ENCODE data around the gene PAQR6.

The PAQR6 gene

DNA sequence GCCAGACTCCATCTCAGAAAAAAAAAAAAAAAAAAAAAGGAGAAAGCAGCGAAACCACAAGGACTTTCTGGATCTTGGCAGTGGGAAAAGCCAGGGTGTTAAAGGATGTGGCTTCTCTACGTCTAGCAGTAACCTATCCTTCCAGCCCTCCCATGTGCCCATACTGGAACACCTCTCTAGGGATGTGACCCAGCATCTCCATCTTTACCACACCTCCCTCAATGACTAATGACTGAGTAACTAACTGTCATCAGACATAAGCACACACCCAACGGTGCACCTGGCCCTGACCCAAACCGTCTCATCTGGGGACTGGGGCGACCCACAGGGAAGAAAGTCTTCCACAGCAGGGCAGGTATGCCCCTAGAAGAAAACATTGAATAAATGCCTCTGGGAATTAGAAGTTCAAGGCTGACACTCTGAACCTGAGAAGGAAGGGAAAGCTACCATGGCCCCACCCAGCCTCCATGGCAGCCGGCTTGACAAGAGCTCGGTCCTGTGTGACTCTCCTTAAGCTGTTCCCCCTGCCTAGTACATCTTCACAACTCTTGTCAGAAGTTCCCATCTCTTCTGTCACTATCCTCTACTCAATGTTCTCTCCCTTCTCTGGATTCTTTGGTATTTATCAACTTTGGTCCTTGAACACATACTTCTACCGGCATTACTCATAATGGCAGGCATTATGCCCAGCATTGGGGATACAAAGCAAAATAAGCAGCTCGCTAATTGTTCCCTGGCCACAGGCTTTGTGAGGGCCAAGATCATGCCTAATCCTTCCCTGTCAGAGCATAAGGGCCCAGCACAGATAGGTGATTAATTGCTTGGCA lies 14.8 kb upstream of the PAQR6 start:
- DNase-seq, result no peak

DNA sequence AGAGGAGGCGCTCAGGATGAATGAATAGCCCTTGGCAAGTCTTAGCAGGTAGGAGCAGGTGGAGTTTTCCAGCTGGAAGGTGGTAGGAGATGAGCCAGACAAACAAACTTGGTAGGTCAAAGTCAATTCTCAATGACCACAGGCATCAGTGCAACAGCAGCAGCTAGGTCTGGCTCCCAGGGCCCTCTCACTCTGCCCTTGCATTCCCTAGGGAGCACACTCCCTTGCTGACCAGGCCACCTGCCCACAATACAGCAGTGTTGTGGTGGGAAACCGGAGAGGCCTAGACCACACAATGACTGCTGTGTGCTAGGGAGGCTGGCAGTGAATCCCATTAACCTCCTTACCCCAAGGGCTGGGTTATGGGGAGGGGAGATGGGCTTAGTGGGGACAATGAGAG lies 13.0 kb upstream of the PAQR6 start:
- DNase-seq, result no peak

DNA sequence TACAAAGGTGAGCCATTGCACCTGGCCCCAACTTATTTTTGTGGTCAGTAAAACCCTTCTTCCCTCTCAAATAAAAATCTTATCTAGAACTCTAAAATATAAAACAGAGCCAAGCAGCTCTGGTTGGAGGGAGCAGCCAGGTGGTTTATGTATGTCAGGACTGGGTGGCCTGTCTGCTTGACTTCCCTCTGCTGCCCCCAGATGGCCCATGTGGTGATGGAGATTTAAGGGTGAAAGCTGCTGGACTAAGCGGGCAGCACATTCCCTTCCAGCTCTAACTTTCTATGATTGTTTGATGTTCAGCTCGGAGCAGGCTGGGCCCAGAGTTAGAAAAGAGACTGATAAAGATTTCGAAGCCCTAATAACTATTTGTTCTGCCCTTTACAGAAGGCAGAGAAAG lies 11.9 kb upstream of the PAQR6 start:
- no peak for DNase-seq

DNA sequence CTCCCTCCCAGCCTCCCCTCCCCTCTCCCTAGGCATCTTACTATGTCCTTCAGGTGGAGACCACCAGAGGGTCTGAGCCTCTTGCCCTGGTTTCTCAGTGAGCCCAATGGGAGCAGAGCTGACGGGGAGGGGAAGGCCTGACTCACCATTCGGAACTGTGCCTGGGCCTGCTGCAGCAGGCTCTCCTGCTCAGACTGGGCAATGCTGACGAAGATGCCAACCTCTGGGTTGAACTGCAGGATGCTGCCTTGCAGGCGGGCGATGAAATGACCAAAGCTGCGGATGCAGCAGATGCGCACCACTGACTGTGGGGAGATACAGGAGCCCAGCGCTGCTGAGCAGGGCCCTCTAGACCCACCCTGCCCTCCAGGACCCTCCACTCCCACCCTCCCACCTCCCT lies 11.0 kb upstream of the PAQR6 start:
- no peak for DNase-seq

DNA sequence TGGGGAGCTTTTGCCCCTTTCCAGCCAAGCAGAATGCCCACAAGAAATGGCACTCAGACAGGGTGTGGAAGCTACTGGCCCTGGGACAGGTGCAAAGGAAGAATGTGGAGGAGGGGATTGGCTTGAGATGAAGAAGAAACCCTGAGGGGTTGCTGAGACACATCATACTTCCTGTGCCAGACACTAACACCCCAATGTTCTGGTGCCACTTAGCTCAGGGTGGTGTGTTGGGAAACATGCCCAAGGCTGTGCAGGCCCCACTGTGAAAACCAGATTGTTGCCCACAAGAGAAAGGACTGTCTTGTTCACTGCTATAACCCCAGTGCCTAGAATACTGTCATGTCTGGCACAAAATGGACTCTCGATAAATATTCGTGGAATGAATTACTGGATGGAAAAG lies 9.9 kb upstream of the PAQR6 start:
- no peak for DNase-seq

DNA sequence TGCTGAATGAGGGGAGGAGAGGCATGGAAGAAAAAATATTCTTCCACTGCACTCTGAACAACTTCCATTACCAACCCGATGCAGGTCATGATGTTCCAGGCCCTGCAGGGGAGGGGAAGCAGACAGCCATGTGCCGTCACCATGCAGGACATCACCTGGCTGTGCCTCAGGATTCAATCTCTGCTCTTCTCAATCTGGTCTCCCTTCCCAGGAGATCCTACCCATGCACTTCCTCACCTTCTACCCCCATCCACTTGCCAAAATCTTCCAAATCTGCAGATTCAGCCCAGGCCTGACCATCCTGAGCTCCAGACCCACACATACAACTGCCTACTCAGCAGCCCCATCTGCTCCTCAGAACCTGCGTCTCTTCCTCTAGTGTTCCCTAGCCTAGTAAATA lies 5.8 kb upstream of the PAQR6 start:
- DNase-seq, result no peak

DNA sequence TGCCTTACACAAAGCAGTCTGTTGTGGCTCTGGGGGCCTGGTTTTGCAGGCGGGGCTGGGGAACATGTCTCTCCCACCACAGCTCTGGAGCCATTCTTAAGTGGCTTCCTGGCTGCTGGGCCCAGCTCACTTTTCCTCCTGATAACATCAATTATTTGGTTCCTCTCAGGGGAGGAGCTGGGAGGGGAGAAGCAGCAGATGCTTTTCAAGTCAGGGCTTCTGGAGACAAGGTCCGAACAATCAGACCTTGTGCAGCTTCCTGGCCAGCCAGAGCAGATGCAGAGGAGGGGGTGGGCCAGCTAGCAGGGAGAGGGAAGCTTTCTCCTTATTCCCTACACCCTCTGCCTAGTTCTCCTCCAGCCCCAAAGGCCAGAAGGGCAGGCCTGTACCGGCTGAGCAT lies 3.7 kb upstream of the PAQR6 start:
- no peak for DNase-seq

DNA sequence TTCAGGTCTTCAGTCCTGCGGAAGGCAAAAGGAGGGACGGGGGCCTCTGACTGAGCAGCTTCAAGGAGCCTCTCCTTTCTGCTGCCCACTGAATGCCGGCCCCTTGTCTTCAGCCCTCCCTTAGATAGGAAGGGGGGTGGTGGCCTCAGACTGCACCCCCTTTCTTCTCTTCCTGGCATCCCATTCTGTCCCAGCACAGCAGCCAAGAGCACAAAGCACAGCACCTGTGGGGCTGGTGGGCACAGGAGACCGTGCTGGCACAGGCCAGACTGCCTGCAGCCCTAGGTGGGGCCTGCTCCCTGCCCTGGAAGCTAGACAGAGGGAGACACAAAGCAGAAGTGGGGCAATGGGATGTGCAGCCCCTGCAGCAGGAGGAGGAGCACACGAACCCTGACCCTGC lies 1.7 kb upstream of the PAQR6 start:
- DNase-seq, result no peak

DNA sequence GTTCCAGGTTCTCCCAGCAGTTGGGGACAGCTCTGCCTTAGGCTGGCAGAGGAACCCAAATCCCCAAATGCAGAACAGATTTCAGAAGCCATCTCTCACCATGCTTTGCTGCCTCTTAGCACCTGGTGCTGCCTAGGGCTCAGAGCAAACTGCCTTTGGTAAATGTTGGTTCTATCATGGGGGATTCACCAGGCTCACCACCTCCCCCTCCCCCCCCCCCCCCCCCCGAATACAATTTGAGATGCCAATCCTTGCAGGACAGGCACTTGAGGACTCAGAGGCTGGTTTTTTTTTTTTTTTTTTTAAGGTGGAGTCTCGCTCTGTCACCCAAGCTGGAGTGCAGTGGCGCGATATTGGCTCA lies 447 bp upstream of the PAQR6 start:
- no peak for DNase-seq

DNA sequence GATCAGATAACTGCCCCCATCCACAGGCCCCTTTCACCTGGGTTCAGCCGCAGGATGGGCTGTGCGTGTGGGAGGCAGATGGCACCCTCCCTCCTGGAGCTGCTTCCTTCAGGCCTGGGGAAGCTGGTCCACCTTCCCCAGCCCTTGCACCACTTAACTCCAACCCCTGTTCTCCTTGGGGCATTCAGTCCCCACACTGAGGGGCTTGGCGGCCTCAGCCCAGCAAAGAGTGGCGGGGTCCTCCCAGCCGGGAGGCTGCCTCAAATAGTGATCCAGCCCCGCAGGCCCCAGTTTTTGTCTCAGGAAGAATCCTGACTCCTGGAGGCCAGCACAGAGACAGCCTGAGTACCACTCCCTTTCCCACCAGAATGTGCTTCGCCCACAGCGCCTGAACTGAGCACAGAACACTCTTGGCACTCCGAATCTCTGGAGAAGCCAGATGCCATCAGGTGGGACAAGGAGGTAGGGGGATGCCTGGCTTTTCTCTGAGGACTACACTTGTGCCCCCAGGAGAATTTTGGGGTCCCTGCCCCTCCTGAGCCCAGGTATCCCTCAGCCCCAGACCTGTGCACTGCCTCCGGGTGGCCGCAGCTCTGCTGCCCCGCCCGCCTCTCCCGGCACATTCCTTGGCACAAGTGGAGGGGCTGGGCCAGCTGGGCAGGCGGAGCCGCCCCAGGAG lies 936 bp downstream of the PAQR6 start:
- no peak for DNase-seq

DNA sequence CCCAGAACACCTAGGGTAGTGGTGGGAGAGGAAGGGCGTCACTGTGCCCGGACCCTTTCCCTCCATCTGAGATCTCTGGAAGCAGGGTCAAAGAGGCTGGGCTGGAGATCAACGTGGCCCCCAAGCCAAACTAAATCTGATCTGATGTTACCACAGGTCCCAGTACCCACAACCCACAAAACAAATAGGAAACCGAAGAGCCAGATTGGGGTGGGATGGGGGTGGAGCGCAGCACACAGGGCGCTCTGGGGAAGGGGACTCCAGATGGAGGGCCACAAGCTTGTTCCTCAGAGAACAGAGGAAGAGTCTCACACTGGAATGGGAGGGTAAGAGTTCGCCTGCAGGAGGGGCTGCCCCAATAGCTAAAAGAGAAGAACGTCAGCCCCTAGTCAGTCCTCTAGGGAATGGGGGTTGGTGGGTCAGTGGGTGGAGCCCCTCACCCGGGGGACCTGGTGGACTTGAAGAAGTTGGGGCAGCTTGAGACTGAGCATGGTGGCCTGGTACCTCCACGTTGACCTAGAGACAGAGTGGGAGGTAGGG lies 1.5 kb downstream of the PAQR6 start:
- no peak for DNase-seq

DNA sequence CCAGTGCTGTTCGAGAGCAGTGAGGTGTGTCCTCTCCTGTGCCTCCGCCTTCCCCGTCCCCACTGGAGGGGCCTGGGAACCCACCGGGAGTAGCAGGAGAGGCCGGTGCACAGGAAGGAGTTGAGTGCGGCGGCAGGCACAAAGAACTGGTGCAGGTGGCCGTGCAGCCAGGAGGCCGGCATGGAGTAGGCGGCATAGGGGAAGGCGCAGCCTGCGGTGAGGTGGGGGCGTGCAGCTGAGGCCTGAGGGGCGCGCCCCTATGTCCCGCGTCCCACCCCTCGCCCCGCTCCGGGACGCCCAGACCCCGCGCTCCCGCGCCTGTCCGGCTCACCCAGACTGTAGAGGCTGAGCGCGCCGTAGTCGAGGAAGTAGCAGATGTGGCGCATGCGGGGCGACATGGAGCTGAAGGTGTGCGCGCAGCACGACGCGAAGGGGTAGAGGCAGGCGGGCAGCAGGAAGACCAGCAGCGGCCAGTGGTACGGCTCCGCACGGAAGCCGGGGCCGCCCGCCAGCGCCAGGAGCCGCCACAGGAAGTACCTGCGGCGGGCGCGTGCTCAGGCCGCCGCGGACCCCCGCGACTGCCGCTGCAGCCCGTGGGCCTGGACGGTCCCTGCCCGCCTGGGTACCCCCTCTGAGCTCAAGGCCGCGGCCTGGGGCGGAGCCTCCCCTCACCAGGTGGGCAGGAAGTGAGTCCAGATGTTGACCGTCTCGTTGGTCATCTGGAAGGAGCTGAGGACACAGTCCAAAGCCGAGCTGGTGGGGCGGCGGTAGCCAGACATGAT lies 2.2 kb downstream of the PAQR6 start:
- DNase-seq, result peak in 3 of 5 donors; percentile 14 to 52 (median 24)

DNA sequence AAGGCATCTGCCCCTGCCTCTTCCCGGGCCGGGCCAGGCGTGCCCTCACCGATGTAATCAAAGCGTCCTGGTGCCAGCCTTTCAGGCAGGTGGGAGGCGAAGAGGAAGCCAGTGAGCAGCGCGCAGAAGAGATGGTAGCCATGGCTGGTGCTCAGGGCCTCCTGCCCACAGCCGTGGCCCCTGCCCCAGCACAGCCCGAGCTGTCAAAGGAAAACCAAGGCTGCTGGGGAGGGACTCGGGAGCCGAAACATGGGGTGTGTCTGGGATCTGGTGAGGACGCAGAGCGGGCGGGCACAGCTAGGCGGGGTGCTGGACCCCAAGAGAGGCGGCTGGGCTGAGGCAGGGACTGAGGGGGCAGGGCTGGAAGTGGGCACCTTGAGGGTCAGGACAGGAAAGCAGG lies 3.1 kb downstream of the PAQR6 start:
- DNase-seq, result no peak

DNA sequence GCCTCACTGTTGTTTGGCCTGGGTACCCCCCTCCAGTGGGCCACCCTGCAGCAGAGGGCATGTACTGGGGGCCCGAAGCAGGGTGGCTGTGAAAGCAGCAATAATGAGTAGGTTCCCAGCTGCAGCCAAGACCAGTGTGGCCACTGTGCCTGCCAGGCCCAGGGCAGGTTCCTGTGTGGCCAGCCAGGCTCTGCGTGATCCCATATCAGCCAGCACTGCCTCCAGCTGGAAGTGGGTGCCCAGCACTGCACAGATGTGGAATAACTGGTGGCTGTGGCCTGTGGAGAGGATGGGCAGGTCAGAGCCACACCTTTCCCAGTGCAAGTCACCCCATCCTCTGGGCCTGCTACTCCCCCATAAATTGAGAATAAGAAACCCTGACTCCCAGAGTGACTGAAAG lies 3.7 kb downstream of the PAQR6 start:
- no peak for DNase-seq

DNA sequence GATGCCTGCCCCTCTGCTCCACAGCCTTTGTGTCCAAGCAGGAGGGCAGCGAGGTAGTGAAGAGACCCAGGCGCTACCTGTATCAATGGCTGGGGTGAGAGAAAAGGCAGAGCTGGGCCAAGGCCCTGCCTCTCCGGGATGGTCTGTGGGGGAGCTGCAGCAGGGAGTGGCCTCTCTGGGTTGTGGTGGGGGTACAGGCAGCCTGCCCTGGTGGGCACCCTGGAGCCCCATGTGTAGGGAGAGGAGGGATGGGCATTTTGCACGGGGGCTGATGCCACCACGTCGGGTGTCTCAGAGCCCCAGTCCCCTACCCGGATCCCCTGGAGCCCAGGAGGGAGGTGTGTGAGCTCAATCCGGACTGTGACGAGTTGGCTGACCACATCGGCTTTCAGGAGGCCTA lies 5.1 kb downstream of the PAQR6 start:
- DNase-seq, result no peak

DNA sequence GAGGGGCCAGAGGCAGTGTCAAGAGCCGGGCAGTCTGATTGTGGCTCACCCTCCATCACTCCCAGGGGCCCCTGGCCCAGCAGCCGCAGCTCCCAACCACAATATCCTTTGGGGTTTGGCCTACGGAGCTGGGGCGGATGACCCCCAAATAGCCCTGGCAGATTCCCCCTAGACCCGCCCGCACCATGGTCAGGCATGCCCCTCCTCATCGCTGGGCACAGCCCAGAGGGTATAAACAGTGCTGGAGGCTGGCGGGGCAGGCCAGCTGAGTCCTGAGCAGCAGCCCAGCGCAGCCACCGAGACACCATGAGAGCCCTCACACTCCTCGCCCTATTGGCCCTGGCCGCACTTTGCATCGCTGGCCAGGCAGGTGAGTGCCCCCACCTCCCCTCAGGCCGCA lies 5.9 kb downstream of the PAQR6 start, which contains the start of gene BGLAP:
TSS of gene BGLAP (plus strand) at position 259 of the 400 bp plus-strand sequence. CDS start at position 307, 48 bp downstream.
- DNase-seq, result no peak

DNA sequence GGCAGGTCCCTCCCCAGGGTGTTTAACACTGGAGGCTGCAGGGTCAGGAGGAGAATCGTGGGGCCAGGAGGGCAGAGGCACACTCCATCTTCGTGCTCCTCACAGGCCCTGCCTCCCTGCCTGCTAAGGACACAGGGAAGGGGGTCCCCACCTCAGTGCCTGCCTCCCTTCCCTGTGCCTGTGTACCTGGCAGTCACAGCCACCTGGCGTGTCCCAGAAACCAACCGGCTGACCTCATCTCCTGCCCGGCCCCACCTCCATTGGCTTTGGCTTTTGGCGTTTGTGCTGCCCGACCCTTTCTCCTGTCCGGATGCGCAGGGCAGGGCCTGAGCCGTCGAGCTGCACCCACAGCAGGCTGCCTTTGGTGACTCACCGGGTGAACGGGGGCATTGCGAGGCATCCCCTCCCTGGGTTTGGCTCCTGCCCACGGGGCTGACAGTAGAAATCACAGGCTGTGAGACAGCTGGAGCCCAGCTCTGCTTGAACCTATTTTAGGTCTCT lies 6.5 kb downstream of the PAQR6 start:
- DNase-seq, result no peak

DNA sequence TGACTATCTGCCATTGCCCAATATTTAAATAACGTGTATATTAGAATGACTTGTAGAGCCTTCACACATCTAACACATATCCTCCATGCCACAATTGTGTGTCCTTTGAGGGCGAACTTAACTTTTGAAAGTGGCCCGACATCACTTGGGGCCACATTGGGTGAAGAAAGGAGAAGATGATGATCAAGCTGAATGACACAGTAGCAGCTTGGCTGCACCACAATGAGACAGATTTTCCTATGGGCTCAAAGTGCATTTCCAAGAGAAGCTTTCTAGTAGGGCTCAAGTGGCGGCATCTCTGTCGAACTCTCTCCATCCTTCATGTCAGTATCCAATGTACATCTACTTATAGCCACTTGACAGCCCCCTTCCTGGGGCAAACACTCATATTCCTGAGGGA lies 9.6 kb downstream of the PAQR6 start:
- DNase-seq, result no peak

DNA sequence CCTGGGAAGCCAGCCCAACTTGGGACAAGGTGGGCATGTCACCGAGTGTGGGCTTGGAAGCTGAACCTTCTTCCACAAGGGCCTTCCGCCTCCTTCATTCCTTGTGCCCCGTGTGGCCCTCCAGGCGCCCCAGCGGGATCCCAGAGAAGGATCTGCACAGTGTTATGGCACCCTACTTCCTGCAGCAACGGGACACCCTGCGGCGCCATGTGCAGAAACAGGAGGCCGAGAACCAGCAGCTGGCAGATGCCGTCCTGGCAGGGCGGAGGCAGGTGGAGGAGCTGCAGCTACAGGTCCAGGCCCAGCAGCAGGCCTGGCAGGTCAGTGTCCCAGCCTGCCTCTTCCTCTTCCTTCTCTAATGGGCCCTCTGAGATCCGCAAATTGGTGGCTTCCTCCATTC lies 11.7 kb downstream of the PAQR6 start:
- no peak for DNase-seq

DNA sequence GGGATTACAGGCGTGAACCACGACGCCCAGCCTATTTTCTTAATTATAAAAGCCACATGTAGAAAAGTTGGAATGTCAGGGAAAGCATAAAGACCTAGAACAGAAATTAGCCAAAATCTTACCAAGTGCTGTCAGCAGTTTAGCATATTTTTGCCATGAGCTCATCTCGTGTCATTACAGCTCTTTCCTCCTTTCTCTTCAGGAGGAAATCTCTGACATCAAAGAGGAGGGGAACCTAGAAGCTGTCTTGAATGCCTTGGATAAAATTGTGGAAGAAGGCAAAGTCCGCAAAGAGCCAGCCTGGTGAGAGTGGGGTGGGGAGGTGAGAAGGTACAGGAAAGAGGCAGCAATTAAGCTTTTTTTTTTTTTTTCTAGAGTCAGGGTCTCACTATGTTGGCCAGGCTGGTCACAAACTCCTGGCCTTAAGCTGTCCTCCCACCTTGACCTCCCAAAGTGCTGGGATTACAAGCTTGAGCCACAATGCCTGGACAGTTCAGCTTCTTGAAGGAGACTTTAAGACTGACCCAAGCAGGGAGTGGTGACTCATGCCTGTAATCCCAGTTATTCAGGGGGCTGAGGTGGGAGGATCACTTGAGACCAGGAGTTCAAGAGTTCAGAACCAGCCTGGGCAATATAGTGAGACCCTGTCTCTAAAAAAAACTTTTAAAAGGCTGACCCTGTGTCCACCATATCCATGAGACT lies 14.3 kb downstream of the PAQR6 start:
- DNase-seq, result no peak

DNA sequence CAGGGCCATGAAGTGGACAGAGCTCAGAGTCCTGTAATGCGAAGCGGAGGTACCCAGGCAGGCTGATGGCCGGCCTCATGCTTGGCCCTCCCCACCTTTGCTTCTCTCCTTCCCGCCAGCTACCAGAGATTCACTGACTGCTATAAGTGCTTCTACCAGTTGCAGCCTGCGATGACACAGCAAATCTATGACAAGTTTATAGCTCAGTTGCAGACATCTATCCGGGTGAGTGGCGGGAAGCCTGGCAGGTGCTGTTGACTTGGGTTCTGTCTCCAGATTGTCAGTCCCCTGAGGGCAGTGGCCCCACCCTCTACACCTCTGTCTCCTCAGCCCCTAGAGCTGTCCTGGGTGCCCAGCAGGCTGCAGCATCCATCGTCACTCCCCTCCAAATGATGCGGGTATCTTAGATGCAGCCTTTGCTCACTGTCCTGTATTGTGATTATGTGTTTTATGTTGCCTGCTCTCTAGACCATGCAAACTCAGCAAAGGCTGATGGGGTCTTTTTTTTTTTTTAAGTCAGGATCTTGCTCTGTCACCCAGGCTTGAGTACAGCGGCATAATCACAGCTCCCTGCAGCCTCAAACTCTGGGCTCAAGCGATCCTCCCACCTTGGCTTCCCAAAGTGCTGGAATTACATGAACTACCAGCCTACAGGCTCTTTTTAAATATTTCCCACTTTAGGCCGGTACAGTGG lies 15.5 kb downstream of the PAQR6 start:
- no peak for DNase-seq

DNA sequence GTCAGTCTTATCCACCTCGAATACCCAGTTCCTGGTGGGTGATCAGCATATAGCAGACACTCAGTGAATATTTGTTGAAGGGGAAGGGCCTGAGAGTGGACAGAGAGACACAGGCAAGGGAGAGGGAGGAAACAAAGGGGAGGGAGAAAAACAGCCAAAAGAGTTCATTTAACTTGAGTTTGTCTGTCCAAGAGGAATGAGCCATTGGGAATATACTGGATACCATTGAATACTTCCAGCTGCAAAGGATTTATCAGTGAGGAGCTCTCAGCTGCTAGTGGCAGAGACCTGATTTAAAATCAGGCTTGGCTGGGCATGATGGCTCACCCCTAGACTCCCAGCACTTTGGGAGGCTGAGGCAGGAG lies 17.4 kb downstream of the PAQR6 start:
- DNase-seq, result no peak

Measured in T-helper 1 cell (primary cell).